Progenitor cell of endocrine pancreas (in vitro differentiated cells): ENCODE data around the gene BNC2. TPM values are rescaled to one million over a fixed set of nuclear protein-coding genes. Genes with fewer than 3 reads are reported as not detected.

Experiments used
- DNase-seq: peaks from one replicate; pipeline ENCODE4 v3.0.0; 2021; ENCODE audit warnings: low spot score; ENCODE audit not compliant: unreplicated experiment
- H3K27ac Mint-ChIP-seq: 2 replicates; pipeline ENCODE4 v1.8.0; 2021; ENCODE audit warnings: mild to moderate bottlenecking, moderate library complexity, mixed read lengths
- H3K27me3 Mint-ChIP-seq: 2 replicates; pipeline ENCODE4 v1.8.0; 2021; ENCODE audit warnings: mixed read lengths
- H3K36me3 Mint-ChIP-seq: 2 replicates; pipeline ENCODE4 v1.8.0; 2022; ENCODE audit warnings: mixed read lengths; ENCODE audit not compliant: insufficient read depth
- H3K4me1 Mint-ChIP-seq: 2 replicates; pipeline ENCODE4 v1.8.0; 2021; ENCODE audit warnings: low read depth, mixed read lengths
- H3K4me3 Mint-ChIP-seq: 2 replicates; pipeline ENCODE4 v1.8.0; 2021; ENCODE audit warnings: low read depth, mild to moderate bottlenecking, moderate library complexity, mixed read lengths
- H3K9me3 Mint-ChIP-seq: 2 replicates; pipeline ENCODE4 v1.8.0; 2021; ENCODE audit warnings: low read depth, mixed read lengths
- CTCF ChIP-seq: fragments of 200-600 bp; sonication (generic); IDR thresholded peaks from one replicate; pipeline ENCODE4 v1.5.0; 2021; ENCODE audit warnings: antibody characterized with exemption, mild to moderate bottlenecking; ENCODE audit not compliant: unreplicated experiment
- total RNA-seq: library from RNA; stranded (reverse); gene quantifications from 2 replicates; pipeline ENCODE4 v1.2.1, GENCODE V29; 2021

BNC2 gene
- total RNA-seq, 1 donor from 2014 or later = 1.0 TPM

DNA sequence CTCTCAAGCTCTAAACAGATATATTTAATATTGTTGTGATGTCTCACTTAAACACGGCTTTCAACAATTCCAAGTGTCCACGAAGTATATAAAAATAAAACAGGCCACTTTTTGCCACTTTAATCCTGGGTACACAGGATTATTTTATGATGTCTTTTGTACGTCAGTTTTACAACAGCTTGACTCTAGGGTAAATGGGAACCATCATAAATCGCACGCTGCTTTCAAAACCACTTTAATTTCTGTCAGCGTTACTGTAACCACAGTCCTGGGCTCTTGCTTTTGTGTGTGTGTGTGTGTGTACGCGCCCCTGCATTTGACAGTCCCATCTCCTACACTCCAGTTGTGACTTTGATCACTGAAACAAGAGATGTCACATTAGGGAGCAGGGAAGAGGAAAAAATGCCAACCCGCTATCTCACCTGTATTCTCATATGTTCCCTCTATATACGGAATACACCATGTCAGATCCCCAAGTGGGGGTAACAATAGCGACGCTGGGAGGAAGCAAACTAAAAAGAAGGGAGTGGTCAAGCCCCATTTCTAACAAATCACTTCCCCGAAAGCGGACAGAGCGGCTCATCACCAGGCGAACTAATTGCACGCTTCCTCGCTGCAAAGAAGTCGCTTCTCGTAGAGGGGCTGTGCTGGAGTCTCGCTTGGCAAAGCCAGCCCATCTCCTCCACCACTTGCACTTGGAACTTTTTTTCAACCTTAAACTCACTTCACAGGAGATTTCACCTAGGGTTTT, 1.2 kb downstream of the BNC2 start:
- H3K27me3 Mint-ChIP-seq = peaks cover 75% of the 10 kb centered on the region
- peak overlapping the region; percentile 90 for H3K4me3 Mint-ChIP-seq
- no peak overlapping the region for H3K27ac Mint-ChIP-seq
- H3K9me3 Mint-ChIP-seq = no peaks in the 10 kb centered on the region
- no peak for DNase-seq
- TF ChIP-seq CTCF = no peak
- H3K4me1 Mint-ChIP-seq = peaks cover 7% of the 10 kb centered on the region
- H3K36me3 Mint-ChIP-seq = no peaks in the 10 kb centered on the region

- peaks cover 7% of the 10 kb centered on the region for H3K4me1 Mint-ChIP-seq
- H3K27ac Mint-ChIP-seq = no peak overlapping the region
- TF ChIP-seq CTCF = no peak
- H3K36me3 Mint-ChIP-seq = no peaks in the 10 kb centered on the region
- H3K27me3 Mint-ChIP-seq = peaks cover 69% of the 10 kb centered on the region
- no peaks in the 10 kb centered on the region for H3K9me3 Mint-ChIP-seq
- H3K4me3 Mint-ChIP-seq = peak overlapping the region; percentile 27
- no peak for DNase-seq
Measured at GRCh38 chr9:16868701-16869100, 1.8 kb downstream of the BNC2 start.

- Mint-ChIP-seq H3K4me3 (no peak overlapping the region), H3K27ac (peak overlapping the region; percentile 34), H3K27me3 (peaks cover 60% of the 10 kb centered on the region), H3K9me3 (no peaks in the 10 kb centered on the region), H3K4me1 (peaks cover 7% of the 10 kb centered on the region), H3K36me3 (no peaks in the 10 kb centered on the region)
- no peak for TF ChIP-seq CTCF
- DNase-seq = no peak
Measured at GRCh38 chr9:16867576-16868311, 2.7 kb downstream of the BNC2 start.

GRCh38 chr9:16866587-16866986, 3.9 kb downstream of the BNC2 start:
- H3K27ac Mint-ChIP-seq = no peak overlapping the region
- no peak for TF ChIP-seq CTCF
- peaks cover 49% of the 10 kb centered on the region for H3K27me3 Mint-ChIP-seq
- no peak overlapping the region for H3K4me3 Mint-ChIP-seq
- DNase-seq = no peak
- H3K9me3 Mint-ChIP-seq = no peaks in the 10 kb centered on the region
- no peaks in the 10 kb centered on the region for H3K36me3 Mint-ChIP-seq
- H3K4me1 Mint-ChIP-seq = peaks cover 5% of the 10 kb centered on the region

GRCh38 chr9:16864649-16865434, 5.6 kb downstream of the BNC2 start:
- DNase-seq = no peak
- no peak overlapping the region for H3K27ac Mint-ChIP-seq
- peaks cover 3% of the 10 kb centered on the region for H3K4me1 Mint-ChIP-seq
- no peak overlapping the region for H3K4me3 Mint-ChIP-seq
- no peaks in the 10 kb centered on the region for H3K36me3 Mint-ChIP-seq
- no peaks in the 10 kb centered on the region for H3K9me3 Mint-ChIP-seq
- H3K27me3 Mint-ChIP-seq = peaks cover 45% of the 10 kb centered on the region
- TF ChIP-seq CTCF = no peak
